Effector CD4-positive, alpha-beta T cell (primary cell): ENCODE measurements around the gene WDFY3.

ENCODE experiments used
- DNase-seq: peaks from one replicate; pipeline ENCODE4 v3.0.0-alpha.2; 2020
- total RNA-seq: gene quantifications from one replicate; lab custom pipeline; 2026; lab: John Stamatoyannopoulos, UW

Gene WDFY3
- 1.1 reads per million for total RNA-seq

DNA sequence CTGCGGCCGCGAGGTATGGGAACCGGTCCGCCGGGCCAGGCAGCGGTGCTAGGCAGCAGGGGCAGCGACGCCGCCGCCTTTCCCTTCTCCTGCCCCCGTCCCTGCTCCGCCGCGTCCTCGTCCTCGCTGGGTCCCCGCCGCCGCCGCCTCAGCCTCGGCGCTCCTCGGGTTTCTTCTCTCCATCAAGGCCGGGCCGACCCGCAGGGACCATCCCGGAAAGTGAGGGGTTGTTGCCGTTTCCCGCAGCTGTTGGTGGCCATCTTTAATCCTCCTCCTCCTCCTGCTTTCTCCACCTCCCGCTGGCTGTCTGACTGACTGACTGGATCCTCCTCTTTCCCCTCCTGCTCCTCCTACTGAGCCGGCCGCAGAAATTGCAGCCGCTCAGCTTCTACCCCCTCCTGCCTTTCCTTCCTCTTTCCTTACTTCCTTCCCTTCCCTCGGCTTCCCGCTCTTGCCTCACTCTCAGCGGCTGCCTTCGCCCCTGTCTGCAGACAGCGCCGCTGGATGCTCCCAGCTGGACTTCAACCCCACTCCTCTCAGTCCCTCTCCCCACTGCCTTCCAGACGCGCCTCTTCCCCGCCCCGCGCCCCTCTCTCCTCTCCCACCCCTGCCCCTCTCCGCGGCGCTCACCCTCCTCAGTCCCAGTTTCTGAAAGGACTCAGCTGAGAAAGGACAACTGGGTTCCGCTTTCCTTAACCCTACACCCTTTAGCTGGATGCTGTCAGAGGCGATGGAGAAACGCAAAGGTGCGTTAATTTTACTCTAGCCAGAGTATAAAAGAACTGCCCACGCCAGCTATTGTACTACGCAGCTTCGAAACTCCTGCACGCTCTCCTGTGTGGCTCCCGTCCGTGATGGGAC lies at the start of gene WDFY3:
Gene WDFY3 (minus strand): TSS at position 309 of the 861 bp plus-strand sequence. CDS start 106,099 bp downstream, outside the sequence.
- no peak for DNase-seq

DNA sequence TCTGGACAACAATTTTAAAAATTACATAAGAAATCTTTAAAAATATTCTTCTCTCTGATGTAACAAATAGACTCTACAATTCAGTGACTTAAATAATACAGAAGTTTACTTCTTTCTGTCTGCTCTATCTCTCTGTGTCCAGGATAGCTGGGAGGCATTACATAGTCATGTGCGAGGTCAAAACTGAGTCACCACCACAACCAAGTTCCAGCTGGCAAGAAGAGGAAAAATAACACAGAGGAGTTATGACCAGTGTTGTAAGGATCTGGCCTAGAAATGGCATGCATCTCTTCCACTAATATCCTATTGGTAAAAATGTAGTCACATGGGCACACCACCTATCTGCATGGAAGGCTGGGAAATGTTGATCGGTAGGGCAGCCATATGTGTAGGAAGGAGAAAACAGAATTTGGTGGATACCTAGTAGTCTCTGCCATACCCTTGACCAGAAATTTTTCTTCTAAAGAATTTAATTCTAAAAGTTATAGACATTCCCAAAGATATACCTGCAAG lies 39.4 kb upstream of the WDFY3 start:
- DNase-seq = no peak

- DNase-seq = no peak
These were observed 33.9 kb upstream of the WDFY3 start for GRCh38 chr4:85000343-85000742.

- DNase-seq = no peak
These were observed 28.9 kb upstream of the WDFY3 start for GRCh38 chr4:84995386-84995785.

DNA sequence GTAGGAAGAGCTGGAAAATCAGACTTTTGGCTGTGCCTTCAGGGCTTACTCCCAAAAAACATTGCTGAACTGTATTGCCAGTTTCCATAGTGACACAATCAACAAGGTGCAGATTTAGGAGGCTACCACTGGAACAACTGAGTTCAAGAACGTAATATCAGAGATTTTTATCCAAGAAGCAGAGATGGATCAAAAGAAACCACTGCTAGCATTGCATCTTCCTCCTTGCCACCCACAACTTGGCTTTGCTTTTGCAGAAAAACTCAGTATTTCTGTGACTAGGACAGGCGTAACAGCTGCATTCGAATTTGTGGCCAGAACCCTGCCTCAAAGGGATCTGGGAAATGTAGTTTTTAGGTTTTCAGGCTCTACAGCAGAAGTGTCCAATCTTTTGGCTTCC lies 27.8 kb upstream of the WDFY3 start:
- DNase-seq = no peak

- DNase-seq = no peak
These were observed 19.5 kb upstream of the WDFY3 start for GRCh38 chr4:84985952-84986351.

DNA sequence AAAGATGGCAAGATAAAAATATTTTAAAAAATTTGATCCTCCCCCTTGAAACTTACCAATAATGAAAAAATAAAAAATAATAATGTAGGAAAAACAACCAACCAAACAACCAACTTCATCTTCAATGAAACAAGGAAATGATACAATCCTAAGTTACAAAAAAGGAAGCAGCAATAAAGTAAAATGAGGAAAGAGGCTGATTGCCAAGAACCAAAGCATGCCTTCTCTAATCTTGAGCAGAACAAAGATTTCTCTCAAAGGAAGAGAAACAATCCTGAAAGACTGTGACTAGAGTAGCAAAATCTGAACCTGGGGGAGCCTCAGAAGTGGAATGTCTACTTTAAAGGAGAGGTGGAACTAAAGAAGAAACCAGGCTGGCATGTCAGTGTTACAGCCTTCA lies 10.9 kb upstream of the WDFY3 start:
- no peak for DNase-seq

DNA sequence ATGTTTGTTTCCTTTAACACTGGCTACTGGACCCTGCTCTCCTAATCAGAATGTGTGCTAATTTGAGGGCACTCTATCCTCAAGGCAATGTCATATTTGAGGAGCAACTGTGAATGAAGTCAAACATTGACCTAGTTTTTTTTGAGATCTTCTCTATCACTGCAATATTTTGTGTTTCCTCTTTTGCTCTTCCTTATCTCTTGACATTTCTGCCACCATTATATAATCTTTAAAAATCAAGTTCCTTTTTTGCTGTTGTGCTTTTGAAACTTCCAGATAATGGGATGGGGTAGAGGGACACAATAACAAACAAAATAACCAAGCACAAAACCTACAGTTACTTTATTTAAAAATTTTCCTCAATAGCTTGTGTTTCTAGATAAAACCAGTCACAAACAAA lies 7.4 kb upstream of the WDFY3 start:
- no peak for DNase-seq

DNA sequence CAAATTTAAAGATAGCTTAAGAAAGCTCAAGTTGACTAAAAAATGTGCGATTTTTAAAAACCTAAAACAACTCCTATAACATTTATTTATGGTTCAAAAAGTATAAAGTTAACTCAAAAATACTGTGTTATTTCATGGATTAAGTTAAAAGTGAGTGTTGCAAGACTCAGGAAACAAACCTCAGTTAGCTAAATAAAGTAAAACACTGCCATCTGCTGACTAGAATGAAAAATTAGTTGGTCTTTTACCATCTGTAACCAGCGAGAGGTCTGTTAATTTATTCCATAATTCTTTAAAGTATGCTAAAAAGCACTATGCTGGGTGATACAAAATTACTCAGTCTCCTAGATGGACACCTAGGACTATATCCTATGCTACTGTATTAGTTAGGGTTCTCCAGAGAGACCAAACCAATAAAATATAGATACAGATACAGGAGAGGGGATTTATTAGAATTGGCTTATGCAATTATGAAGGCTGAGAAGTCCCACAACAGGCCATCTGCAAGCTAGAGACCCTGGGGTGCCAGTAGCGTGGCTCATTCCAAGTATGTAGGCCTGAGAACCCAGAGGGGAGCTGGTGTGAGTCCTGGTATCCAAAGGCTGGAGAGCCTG lies 4.9 kb upstream of the WDFY3 start:
- DNase-seq = no peak

- no peak for DNase-seq
These were observed 2.4 kb upstream of the WDFY3 start for GRCh38 chr4:84968925-84969324.

DNA sequence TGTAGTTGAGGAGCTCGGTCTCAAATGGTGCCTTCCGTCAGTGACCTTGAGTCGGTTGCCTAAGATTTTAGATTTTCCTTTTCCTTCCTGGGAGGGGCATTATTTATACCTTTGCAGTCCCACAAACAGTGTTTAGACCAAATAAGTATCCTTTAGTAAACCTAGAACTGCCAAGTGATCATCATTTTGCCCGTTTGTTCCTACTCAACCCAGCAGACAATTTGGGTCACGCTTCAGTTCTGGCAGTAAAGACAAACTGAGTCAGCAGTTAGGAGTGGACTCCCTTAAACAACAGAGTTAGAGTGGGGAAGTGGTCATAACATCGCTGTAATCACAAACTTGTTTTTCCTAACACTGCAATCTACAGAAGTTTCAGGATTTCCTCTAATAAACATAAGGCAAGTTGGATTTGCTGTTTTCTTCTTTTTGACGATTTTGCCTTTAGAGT lies 777 bp upstream of the WDFY3 start:
- DNase-seq = no peak

- DNase-seq = no peak
These were observed 723 bp downstream of the WDFY3 start for GRCh38 chr4:84965553-84966381.

GRCh38 chr4:84964995-84965552 lies 1.4 kb downstream of the WDFY3 start:
- DNase-seq = no peak

GRCh38 chr4:84962102-84962501 lies 4.4 kb downstream of the WDFY3 start:
- DNase-seq = no peak

DNA sequence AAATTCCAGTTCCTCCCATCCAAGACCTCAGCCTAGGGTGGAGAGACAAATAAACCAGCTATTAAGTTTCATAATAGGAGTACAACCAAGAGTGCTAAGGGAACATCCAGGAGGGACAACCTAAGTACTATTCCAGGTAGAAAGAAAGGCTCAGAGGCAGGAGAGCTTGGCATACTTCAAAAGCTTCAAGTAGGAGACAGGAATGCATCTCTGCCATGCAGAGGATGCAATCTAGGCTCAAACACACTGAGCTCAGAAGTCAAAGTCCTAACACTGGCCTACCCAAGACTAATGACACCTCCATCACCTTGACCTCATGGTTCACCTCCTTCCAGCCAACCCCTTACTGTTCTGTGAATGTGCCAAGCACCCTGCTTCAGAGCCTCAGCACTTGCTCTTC lies 8.1 kb downstream of the WDFY3 start:
- DNase-seq = no peak

DNA sequence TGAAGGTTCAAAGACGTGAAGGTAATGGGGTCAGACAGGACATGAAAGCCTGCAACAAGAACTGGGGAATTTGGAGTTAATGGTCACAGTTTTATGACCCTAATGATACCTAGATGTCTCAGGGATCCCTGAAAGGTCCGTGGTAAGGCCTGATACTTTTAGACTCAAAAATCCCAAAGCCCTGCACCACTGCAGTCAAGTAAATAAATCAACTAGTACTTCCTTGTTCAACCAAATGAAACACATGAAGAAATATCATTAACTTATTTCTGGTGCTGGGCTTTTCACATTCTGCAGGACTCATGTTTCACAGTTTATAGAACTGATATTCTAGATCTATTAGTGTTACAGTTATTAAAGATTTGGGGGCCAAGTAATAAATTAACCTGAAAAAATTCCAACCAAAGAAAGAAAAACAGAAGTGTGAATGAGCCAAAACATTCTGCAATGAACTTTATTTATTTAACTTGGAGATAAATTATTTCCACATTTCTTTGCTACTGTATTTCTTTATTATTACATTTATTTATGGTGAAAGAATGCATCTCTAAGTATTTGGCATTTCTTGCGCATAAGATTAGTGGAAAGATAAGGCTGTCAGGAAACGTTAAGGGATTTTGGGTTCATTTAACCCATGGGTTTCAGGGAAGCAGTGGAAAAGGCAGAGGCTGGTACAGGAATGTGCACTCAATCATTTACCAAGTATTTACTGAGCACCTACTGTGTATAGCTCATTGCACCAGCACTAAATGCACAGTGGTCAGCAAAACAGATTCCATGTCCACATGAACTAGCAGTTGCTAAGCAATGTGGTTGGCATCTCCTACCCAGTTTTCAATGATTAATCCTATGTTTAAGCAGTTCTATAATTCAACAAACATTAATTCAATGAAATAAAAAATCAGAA lies 8.7 kb downstream of the WDFY3 start:
- DNase-seq = no peak

- no peak for DNase-seq
These were observed 10.5 kb downstream of the WDFY3 start for GRCh38 chr4:84956014-84956413.

- no peak for DNase-seq
These were observed 11.4 kb downstream of the WDFY3 start for GRCh38 chr4:84954982-84955567.

DNA sequence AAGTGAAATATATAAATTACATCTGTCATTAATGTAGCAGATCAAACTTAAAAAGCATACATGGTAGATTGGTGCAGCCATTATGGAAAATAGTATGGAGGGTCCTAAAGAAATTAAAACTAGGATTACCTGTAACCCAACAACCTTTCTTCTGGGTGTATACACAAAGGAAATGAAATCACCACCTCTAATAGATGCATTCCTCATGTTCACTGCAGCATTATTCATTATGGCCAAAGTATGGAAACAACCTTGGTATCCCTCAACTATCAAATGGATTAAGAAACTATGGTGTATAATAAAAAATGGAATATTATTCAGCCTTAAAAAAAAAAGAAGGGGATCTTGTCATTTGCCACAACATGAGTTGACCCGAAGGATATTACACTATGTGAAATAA lies 13.7 kb downstream of the WDFY3 start:
- DNase-seq = no peak

- DNase-seq = no peak
These were observed 14.5 kb downstream of the WDFY3 start for GRCh38 chr4:84952004-84952403.

- no peak for DNase-seq
These were observed 18.4 kb downstream of the WDFY3 start for GRCh38 chr4:84948056-84948455.
